DOHH2 (cell line): ENCODE results near the gene RGL3.

Experiments
- H3F3A ChIP-seq: fragments of 200-600 bp; sonication (generic), shearing (Covaris generic); 2 replicates; pipeline ENCODE4 v1.6.0; 2016; ENCODE audit warnings: antibody characterized with exemption, mild to moderate bottlenecking; ENCODE audit not compliant: control insufficient read depth, insufficient read depth
- H3K27ac ChIP-seq: fragments of 200-600 bp; sonication (generic); 2 replicates; pipeline ENCODE4 v1.5.1; 2014; ENCODE audit warnings: low read depth, mild to moderate bottlenecking, low read length, moderate library complexity
- H3K27me3 ChIP-seq: fragments of 200-600 bp; sonication (generic); 2 replicates; pipeline ENCODE4 v1.6.1; 2014; ENCODE audit warnings: mild to moderate bottlenecking, low read length, mixed read lengths; ENCODE audit not compliant: control insufficient read depth
- H3K36me3 ChIP-seq: fragments of 200-600 bp; sonication (generic); 2 replicates; pipeline ENCODE4 v1.6.1; 2014; ENCODE audit warnings: mild to moderate bottlenecking, low read length, moderate library complexity, mixed read lengths; ENCODE audit not compliant: control insufficient read depth
- H3K4me1 ChIP-seq: fragments of 200-600 bp; sonication (generic); 2 replicates; pipeline ENCODE4 v1.6.1; 2014; ENCODE audit warnings: mild to moderate bottlenecking, low read length, mixed read lengths; ENCODE audit not compliant: control insufficient read depth
- H3K4me2 ChIP-seq: fragments of 200-600 bp; sonication (generic); 2 replicates; pipeline ENCODE4 v1.6.0; 2014; ENCODE audit warnings: mild to moderate bottlenecking, low read length, moderate library complexity
- H3K4me3 ChIP-seq: fragments of 200-600 bp; sonication (generic); 2 replicates; pipeline ENCODE4 v1.5.1; 2014; ENCODE audit warnings: mild to moderate bottlenecking, low read length, mixed read lengths
- H3K79me2 ChIP-seq: fragments of 200-600 bp; sonication (generic); 2 replicates; pipeline ENCODE4 v1.6.1; 2014; ENCODE audit warnings: mild to moderate bottlenecking, low read length, mixed read lengths; ENCODE audit not compliant: control insufficient read depth
- H3K9me2 ChIP-seq: fragments of 200-600 bp; sonication (generic); replicated peaks from 2 replicates; pipeline ENCODE4 v1.6.1; 2014; ENCODE audit warnings: mild to moderate bottlenecking, low read length, mixed read lengths; ENCODE audit not compliant: control insufficient read depth
- H3K9me3 ChIP-seq: fragments of 200-600 bp; sonication (generic); 2 replicates; pipeline ENCODE4 v1.6.1; 2014; ENCODE audit warnings: antibody characterized with exemption, low read length, mixed read lengths; ENCODE audit not compliant: control insufficient read depth, insufficient read depth
- H4K20me1 ChIP-seq: fragments of 200-600 bp; sonication (generic); 2 replicates; pipeline ENCODE4 v1.6.0; 2014; ENCODE audit warnings: low read depth, mild to moderate bottlenecking, antibody characterized with exemption, low read length, moderate library complexity; ENCODE audit not compliant: control insufficient read depth, insufficient read depth
- CTCF ChIP-seq: fragments of 200-600 bp; sonication (generic); IDR thresholded peaks from one replicate; pipeline ENCODE4 v1.5.1; 2014; ENCODE audit warnings: antibody characterized with exemption, mild to moderate bottlenecking, low read depth, low read length; ENCODE audit not compliant: poor library complexity, severe bottlenecking
- EZH2phosphoT487 ChIP-seq: fragments of 200-600 bp; sonication (generic); IDR thresholded peaks from 2 replicates; pipeline ENCODE4 v1.6.1; 2017; ENCODE audit warnings: borderline replicate concordance, mild to moderate bottlenecking, antibody characterized with exemption, low read length, moderate library complexity, mixed read lengths

The RGL3 gene

GRCh38 chr19:11364296-11364904 is 54.7 kb downstream of the RGL3 start:
- Histone ChIP-seq H3K4me2 (no peak overlapping the region), H3K36me3 (no peaks in the 10 kb centered on the region), H3K9me3 (no peaks in the 10 kb centered on the region), H3K27me3 (no peaks in the 10 kb centered on the region), H3F3A (no peaks in the 10 kb centered on the region), H3K79me2 (no peaks in the 10 kb centered on the region), H3K4me3 (no peak overlapping the region), H3K9me2 (no peaks in the 10 kb centered on the region), H3K27ac (no peak overlapping the region), H4K20me1 (no peaks in the 10 kb centered on the region), H3K4me1 (no peaks in the 10 kb centered on the region)
- TF ChIP-seq EZH2phosphoT487 = no peak
- no peak for TF ChIP-seq CTCF

- Histone ChIP-seq H3K4me1 (no peaks in the 10 kb centered on the region), H3F3A (no peaks in the 10 kb centered on the region), H3K4me3 (no peak overlapping the region), H3K79me2 (no peaks in the 10 kb centered on the region), H3K27me3 (no peaks in the 10 kb centered on the region), H3K4me2 (no peak overlapping the region), H3K9me2 (no peaks in the 10 kb centered on the region), H3K36me3 (no peaks in the 10 kb centered on the region), H4K20me1 (no peaks in the 10 kb centered on the region), H3K27ac (no peak overlapping the region), H3K9me3 (no peaks in the 10 kb centered on the region)
- no peak for TF ChIP-seq CTCF
- no peak for TF ChIP-seq EZH2phosphoT487
These were observed 55.2 kb downstream of the RGL3 start for GRCh38 chr19:11363881-11364280.

GRCh38 chr19:11361771-11362731 is 57.1 kb downstream of the RGL3 start:
- Histone ChIP-seq H3K4me2 (no peak overlapping the region), H3K27me3 (no peaks in the 10 kb centered on the region), H4K20me1 (no peaks in the 10 kb centered on the region), H3K79me2 (no peaks in the 10 kb centered on the region), H3K36me3 (no peaks in the 10 kb centered on the region), H3K9me3 (no peaks in the 10 kb centered on the region), H3K4me3 (no peak overlapping the region), H3K9me2 (no peaks in the 10 kb centered on the region), H3F3A (no peaks in the 10 kb centered on the region), H3K4me1 (no peaks in the 10 kb centered on the region), H3K27ac (no peak overlapping the region)
- TF ChIP-seq CTCF = no peak
- TF ChIP-seq EZH2phosphoT487 = no peak
